ENCODE results near the gene PXMP4. TPM values are rescaled to one million over a fixed set of nuclear protein-coding genes. Genes with fewer than 3 reads are reported as not detected.

The PXMP4 gene
- polyA plus RNA-seq, 2 of the 4 experiments (the other 2 are of a cell fraction), result 4.5 to 6.6 TPM

GRCh38 chr20:33729101-33729500, 9.0 kb upstream of the PXMP4 start:
- no peaks in the 10 kb centered on the region for H3K9me3 ChIP-seq
- TF ChIP-seq PBX3 (IDR thresholded peaks at IDR 0.05) (no peak), TP53 (CRISPR knock-in tag; IDR thresholded peaks at IDR 0.05) (no peak), HES2 (IDR thresholded peaks at IDR 0.05) (no peak), HOXA7 (CRISPR knock-in tag; IDR thresholded peaks at IDR 0.05) (no peak), CTCF (IDR thresholded peaks at IDR 0.05) (no peak), MAFK (IDR thresholded peaks at IDR 0.05; ENCODE audit: partially characterized antibody) (no peak), HDAC2 (IDR thresholded peaks at IDR 0.05) (no peak), TFCP2L1 (CRISPR knock-in tag; IDR thresholded peaks at IDR 0.05) (no peak), CHD4 (IDR thresholded peaks at IDR 0.05; ENCODE audit: borderline replicate concordance) (no peak), BHLHE40 (IDR thresholded peaks at IDR 0.05; ENCODE audit: low read depth, low read length) (no peak), ZFP36 (IDR thresholded peaks at IDR 0.05; ENCODE audit: borderline replicate concordance, partially characterized antibody) (no peak)
- 71% methylated on average over 4 of the region's 4 CpGs for WGBS (ENCODE audit: missing lambda C conversion rate)
- no peak overlapping the region for H3K27ac ChIP-seq
- POLR2A ChIA-PET, result no interaction called here
- no peak for FAIRE-seq
- no peak overlapping the region for H3K4me2 ChIP-seq
- no peak for DNase-seq (ENCODE audit: low read depth in 1 of 2, low spot score in 1 of 2)
- peaks cover 25% of the 10 kb centered on the region for H3K4me1 ChIP-seq
- no peak for ATAC-seq
- no peak overlapping the region for H3K4me3 ChIP-seq
- CTCF ChIA-PET, result interaction anchor here (1.3 kb wide), 1 partner anchor 9 kb away, joined by 4 read pairs; the partner anchor contains the start of gene PXMP4

- no peak overlapping the region for H3K27ac ChIP-seq
- FAIRE-seq, result no peak
- no peaks in the 10 kb centered on the region for H3K9me3 ChIP-seq
- no peak overlapping the region for H3K4me2 ChIP-seq
- ATAC-seq, result no peak
- 80% methylated on average over 2 of the region's 2 CpGs for WGBS (ENCODE audit: missing lambda C conversion rate)
- CTCF ChIA-PET, result interaction anchor here (1.3 kb wide), 1 partner anchor 8 kb away, joined by 4 read pairs; the partner anchor contains the start of gene PXMP4
- TF ChIP-seq CHD4 (IDR thresholded peaks at IDR 0.05; ENCODE audit: borderline replicate concordance) (no peak), POLR2AphosphoS2 (conservative IDR thresholded peaks at IDR 0.05; ENCODE audit: low read length) (no peak), NR3C1 (IDR thresholded peaks at IDR 0.05) (no peak), PHF8 (IDR thresholded peaks at IDR 0.05; ENCODE audit: borderline replicate concordance, low read depth) (no peak), RARB (CRISPR knock-in tag; IDR thresholded peaks at IDR 0.05) (no peak), CBX8 (IDR thresholded peaks at IDR 0.05) (no peak), FOXS1 (CRISPR knock-in tag; IDR thresholded peaks at IDR 0.05) (no peak), CEBPB (IDR thresholded peaks at IDR 0.05) (no peak), FOSB (CRISPR knock-in tag; IDR thresholded peaks at IDR 0.05) (no peak), ZSCAN20 (CRISPR knock-in tag; IDR thresholded peaks at IDR 0.05) (no peak), HMGXB4 (CRISPR knock-in tag; IDR thresholded peaks at IDR 0.05; ENCODE audit: borderline replicate concordance) (no peak), EHF (CRISPR knock-in tag; IDR thresholded peaks at IDR 0.05) (no peak)
- DNase-seq (ENCODE audit: low read depth in 1 of 2, low spot score in 1 of 2), result no peak
- peaks cover 21% of the 10 kb centered on the region for H3K4me1 ChIP-seq
- no peak overlapping the region for H3K4me3 ChIP-seq
- POLR2A ChIA-PET, result no interaction called here
These were observed 8.4 kb upstream of the PXMP4 start for GRCh38 chr20:33728463-33728862.

All from A549 (cell line).